B cell (primary cell): ENCODE data around the gene NFAT5. TPM values are rescaled to one million over a fixed set of nuclear protein-coding genes. Genes with fewer than 3 reads are reported as not detected.

ENCODE experiments used
- ATAC-seq: fragments of 200-7000 bp; cut with Tn5 transposase; one replicate; pipeline ENCODE4 v1.10.0; 2021; ENCODE audit warnings: low read depth, mild to moderate bottlenecking, moderate number of reproducible peaks, moderate library complexity
- CTCF ChIA-PET: fragments of 350-600 bp; sonication (Branson Sonifier 250); formaldehyde crosslinking; loops from one replicate; lab custom pipeline; 2021; ENCODE audit warnings: antibody characterized with exemption, inconsistent platforms; lab: Charles Lee
- POLR2A ChIA-PET: fragments of 350-600 bp; sonication (Branson Sonifier 250); formaldehyde crosslinking; loops from one replicate; lab custom pipeline; 2021; ENCODE audit warnings: antibody characterized with exemption; lab: Charles Lee
- DNase-seq: peaks from one replicate; pipeline ENCODE4 v3.0.0; 2013
- H2AFZ ChIP-seq: 2 replicates; pipeline ENCODE4 v1.6.1; 2012; ENCODE audit warnings: mild to moderate bottlenecking, low read depth, low read length; ENCODE audit not compliant: insufficient read depth, poor library complexity, severe bottlenecking
- H3K27ac ChIP-seq, 2 donors: 1 replicate in 1 of 2; 2 replicates in 1 of 2; pipeline ENCODE4 v1.5.1; 2012 to 2013; ENCODE audit warnings: low read length in 2 of 2, mild to moderate bottlenecking in 2 of 2, moderate library complexity in 1 of 2
- H3K27me3 ChIP-seq, 4 experiments: fragments of 200-600 bp in 1 of 4; sonication (generic) in 1 of 4; replicated peaks in 1 of 4; 1 replicate in 2 of 4; 2 replicates in 2 of 4; pipeline versions ENCODE4 v1.6.1 to v1.7.0; 2013 to 2016; ENCODE audit warnings: low read length in 3 of 4, mild to moderate bottlenecking in 2 of 4, mixed read lengths in 1 of 4, moderate library complexity in 1 of 4; ENCODE audit not compliant: insufficient read depth in 4 of 4, control insufficient read depth in 3 of 4; ENCODE audit errors: control extremely low read depth in 1 of 4
- H3K36me3 ChIP-seq, 2 experiments: replicated peaks in 1 of 2; 1 replicate in 1 of 2; 2 replicates in 1 of 2; pipeline versions ENCODE4 v1.6.1 to v1.7.1; 2013; ENCODE audit warnings: low read length in 1 of 2; ENCODE audit not compliant: insufficient read depth in 2 of 2, control insufficient read depth in 1 of 2; ENCODE audit errors: control extremely low read depth in 1 of 2, extremely low read depth in 1 of 2
- H3K4me1 ChIP-seq, 2 donors: fragments of 200-600 bp in 1 of 2; sonication (generic) in 1 of 2; 1 replicate in 1 of 2; 2 replicates in 1 of 2; pipeline versions ENCODE4 v1.5.1 to v1.6.1; 2013 to 2017; ENCODE audit warnings: low read length in 2 of 2; ENCODE audit not compliant: control insufficient read depth in 2 of 2, insufficient read depth in 2 of 2
- H3K4me2 ChIP-seq: replicated peaks from 2 replicates; pipeline ENCODE3; 2012; ENCODE audit warnings: mild to moderate bottlenecking, low read depth, low read length; ENCODE audit not compliant: poor library complexity, severe bottlenecking
- H3K4me3 ChIP-seq, 5 experiments: fragments of 200-600 bp in 1 of 5; sonication (generic) in 1 of 5; 1 replicate in 3 of 5; 2 replicates in 2 of 5; pipeline versions ENCODE4 v1.5.1 to v1.7.0; 2011 to 2016; ENCODE audit warnings: low read length in 4 of 5, mild to moderate bottlenecking in 4 of 5, low read depth in 2 of 5, control low read depth in 1 of 5, moderate library complexity in 1 of 5; ENCODE audit not compliant: insufficient read depth in 1 of 5; ENCODE audit errors: control extremely low read depth in 1 of 5, extremely low read depth in 1 of 5
- H3K79me2 ChIP-seq: fragments of 200-600 bp; sonication (generic); one replicate; pipeline ENCODE4 v1.6.0; 2016; ENCODE audit warnings: low read length; ENCODE audit not compliant: control insufficient read depth, insufficient read depth
- H3K9ac ChIP-seq: fragments of 200-600 bp; sonication (generic); 2 replicates; pipeline ENCODE4 v1.6.1; 2017; ENCODE audit warnings: mild to moderate bottlenecking, low read length, moderate library complexity
- H3K9me3 ChIP-seq, 3 donors: one replicate each; pipeline versions ENCODE4 v1.6.1 to v1.7.1; 2013; ENCODE audit warnings: low read length in 2 of 3; ENCODE audit not compliant: control insufficient read depth in 2 of 3, insufficient read depth in 1 of 3; ENCODE audit errors: control extremely low read depth in 1 of 3
- H4K20me1 ChIP-seq: 2 replicates; pipeline ENCODE4 v1.6.0; 2012; ENCODE audit warnings: mild to moderate bottlenecking, low read length; ENCODE audit not compliant: insufficient read depth, control insufficient read depth, poor library complexity, severe bottlenecking
- H3K27ac Mint-ChIP-seq: one replicate; pipeline ENCODE4 v1.8.0; 2021; ENCODE audit warnings: mixed read lengths
- H3K27me3 Mint-ChIP-seq: one replicate; pipeline ENCODE4 v1.8.0; 2021; ENCODE audit warnings: mixed read lengths
- H3K4me1 Mint-ChIP-seq: one replicate; pipeline ENCODE4 v1.8.0; 2021; ENCODE audit warnings: mixed read lengths
- H3K4me3 Mint-ChIP-seq: one replicate; pipeline ENCODE4 v1.8.0; 2021; ENCODE audit warnings: mixed read lengths
- H3K9me3 Mint-ChIP-seq: one replicate; pipeline ENCODE4 v1.8.0; 2022; ENCODE audit warnings: mixed read lengths; ENCODE audit not compliant: insufficient read depth
- CTCF ChIP-seq: fragments of 200-600 bp; IDR thresholded peaks from one replicate; pipeline ENCODE4 v1.8.0; 2022; ENCODE audit warnings: antibody characterized with exemption, mild to moderate bottlenecking
- EZH2 ChIP-seq: IDR thresholded peaks from 2 replicates; pipeline ENCODE4 v1.6.1; 2012; ENCODE audit warnings: borderline replicate concordance, low read depth, mild to moderate bottlenecking, moderate library complexity, low read length; ENCODE audit not compliant: insufficient read depth, poor library complexity, severe bottlenecking
- WGBS: methylation state at CpG from one replicate; pipeline ENCODE4 v1.1.5; 2013; ENCODE audit warnings: missing lambda C conversion rate; ENCODE audit not compliant: insufficient coverage; 5-methylcytosine and 5-hydroxymethylcytosine counted together
- intact Hi-C: fragments of 100-400 bp; cut with micrococcal nuclease; formaldehyde crosslinking; loops from one replicate; pipeline ENCODE4 v1.10.0; 2022
- polyA plus RNA-seq: library from polyadenylated mRNA; depleted of rRNA; stranded (reverse); fragments of >200 nt; gene quantifications from 2 replicates; pipeline ENCODE4 v1.2.3, GENCODE V29; 2012
- total RNA-seq, 2 donors: library from RNA; stranded (reverse); fragments of 120-200 nt in 1 of 2; gene quantifications; 1 replicate in 1 of 2; 2 replicates in 1 of 2; pipeline versions ENCODE4 v1.2.3 to v1.2.4, GENCODE V29; 2013 to 2022

NFAT5 gene
- total and polyA plus RNA-seq, 2 donors (not counting 1 experiment from before 2014, with no cell fraction given), result 6.3 to 50.0 TPM

- no peak overlapping the region for H3K27ac ChIP-seq
- H4K20me1 ChIP-seq, result no peaks in the 10 kb centered on the region
- H3K79me2 ChIP-seq, result no peaks in the 10 kb centered on the region
- intact Hi-C loops, result no loop called here
- DNase-seq (no peak), ATAC-seq (no peak)
- H3K4me1 ChIP-seq, result peaks cover 11 to 15% of the 10 kb centered on the region in 2 donors
- peaks cover 17% of the 10 kb centered on the region for H3K4me1 Mint-ChIP-seq
- H2AFZ ChIP-seq, result no peak overlapping the region
- H3K36me3 ChIP-seq, result no peaks in the 10 kb centered on the region
- no peak overlapping the region for H3K4me2 ChIP-seq
- no peaks in the 10 kb centered on the region for H3K27me3 ChIP-seq
- no peaks in the 10 kb centered on the region for H3K9me3 Mint-ChIP-seq
- WGBS, result 94% methylated on average over 2 of the region's 2 CpGs
- peak overlapping the region; percentile 99 for H3K4me3 Mint-ChIP-seq
- no peak for TF ChIP-seq EZH2
- no peak for TF ChIP-seq CTCF
- ChIA-PET CTCF (interaction anchor here (0.8 to 2.2 kb wide), 4 partner anchors 8 to 30 kb away, joined by 3 to 10 read pairs (median 6); partner anchors contain the start of gene NOB1), POLR2A (interaction anchor here (0.8 to 1.6 kb wide), 2 partner anchors 28 to 30 kb away, joined by 3 read pairs; partner anchors contain the start of gene NOB1)
- no peaks in the 10 kb centered on the region for H3K9me3 ChIP-seq
- no peak overlapping the region for H3K9ac ChIP-seq
- peak overlapping the region; percentile 26 for H3K27ac Mint-ChIP-seq
- H3K27me3 Mint-ChIP-seq, result no peaks in the 10 kb centered on the region
- no peak overlapping the region for H3K4me3 ChIP-seq
These were observed 158.7 kb downstream of the NFAT5 start for GRCh38 chr16:69724414-69724873.

GRCh38 chr16:69724981-69725479 lies 159.3 kb downstream of the NFAT5 start:
- 95% methylated on average over 6 of the region's 6 CpGs for WGBS
- Mint-ChIP-seq H3K27ac (peak overlapping the region; percentile 26), H3K4me3 (peak overlapping the region; percentile 99), H3K4me1 (peaks cover 17% of the 10 kb centered on the region), H3K27me3 (no peaks in the 10 kb centered on the region), H3K9me3 (no peaks in the 10 kb centered on the region)
- POLR2A ChIA-PET, result interaction anchor here (1.6 kb wide), 1 partner anchor 30 kb away, joined by 3 read pairs; the partner anchor contains the start of gene NOB1
- intact Hi-C loops, result no loop called here
- DNase-seq (no peak), ATAC-seq (no peak)
- Histone ChIP-seq H3K9me3 (no peaks in the 10 kb centered on the region), H3K36me3 (no peaks in the 10 kb centered on the region), H3K4me3 (no peak overlapping the region), H3K4me1 (peaks cover 11 to 15% of the 10 kb centered on the region in 2 donors), H4K20me1 (no peaks in the 10 kb centered on the region), H3K27me3 (no peaks in the 10 kb centered on the region), H2AFZ (no peak overlapping the region), H3K79me2 (no peaks in the 10 kb centered on the region), H3K9ac (no peak overlapping the region), H3K4me2 (no peak overlapping the region), H3K27ac (no peak overlapping the region)
- CTCF ChIA-PET, result interaction anchor here (0.8 to 2.2 kb wide), 3 partner anchors 9 to 29 kb away, joined by 3 to 10 read pairs (median 9); partner anchors contain the start of gene NOB1
- TF ChIP-seq EZH2 (no peak), CTCF (no peak)
